HepG2 (cell line): ENCODE data around the gene CCL5. TPM values are rescaled to one million over a fixed set of nuclear protein-coding genes. Genes with fewer than 3 reads are reported as not detected.

Source experiments
- ATAC-seq: fragments of 200-7000 bp; cut with Tn5 transposase; 3 replicates; pipeline ENCODE4 v1.9.1; 2020; ENCODE audit warnings: mild to moderate bottlenecking, moderate library complexity
- BruUV-seq: library from RNA; stranded (reverse); fragments of 400-500 nt; replicated peaks from 2 replicates; lab custom pipeline; 2021; lab: Mats Ljungman, UMichigan
- CTCF ChIA-PET: fragments of 300-600 bp; formaldehyde crosslinking; extraction: SDS; loops from one replicate; lab custom pipeline; 2021; ENCODE audit warnings: low total read pairs, inconsistent platforms, low intra/inter-chr PET ratio; lab: Yijun Ruan, JAX
- POLR2A ChIA-PET: fragments of 350-600 bp; sonication (Branson Sonifier 250); formaldehyde crosslinking; loops from one replicate; lab custom pipeline; 2020; ENCODE audit warnings: antibody characterized with exemption, inconsistent platforms; lab: Yijun Ruan, JAX
- DNase-seq: peaks from one replicate; pipeline ENCODE4 v3.0.0-alpha.2; 2015; ENCODE audit warnings: low spot score
- FAIRE-seq: peaks from 3 replicates; lab custom pipeline; 2011; peaks lifted over from hg19 to GRCh38; lab: Jason Lieb, UNC
- H2AFZ ChIP-seq: one replicate; pipeline ENCODE4 v1.6.1; 2011; ENCODE audit warnings: low read length, inconsistent platforms
- H3K27ac ChIP-seq: fragments of 300-600 bp; 3 replicates; pipeline ENCODE4 v1.8.0; 2011; ENCODE audit warnings: mixed run types, mild to moderate bottlenecking, mixed read lengths, low read length, inconsistent platforms; ENCODE audit not compliant: insufficient read depth; ENCODE audit errors: extremely low read length
- H3K27me3 ChIP-seq, 2 experiments: fragments of 200-600 bp in 1 of 2; 2 replicates in 1 of 2; 3 replicates in 1 of 2; pipeline versions ENCODE4 v1.6.0 to v1.8.0; 2011; ENCODE audit warnings: low read length in 2 of 2, mild to moderate bottlenecking in 2 of 2, moderate library complexity in 2 of 2, inconsistent platforms in 1 of 2; ENCODE audit not compliant: insufficient read depth in 2 of 2, control insufficient read depth in 1 of 2
- H3K36me3 ChIP-seq, 2 experiments: fragments of 200-600 bp in 1 of 2; replicated peaks in 1 of 2; 2 replicates in 1 of 2; 3 replicates in 1 of 2; pipeline versions ENCODE4 v1.5.1 to v1.8.0; 2011; ENCODE audit warnings: low read length in 2 of 2, inconsistent platforms in 1 of 2; ENCODE audit not compliant: insufficient read depth in 2 of 2, control insufficient read depth in 1 of 2
- H3K4me1 ChIP-seq: 2 replicates; pipeline ENCODE4 v1.5.1; 2012; ENCODE audit warnings: low read length, inconsistent platforms; ENCODE audit not compliant: insufficient read depth
- H3K4me2 ChIP-seq: 2 replicates; pipeline ENCODE4 v1.6.0; 2011; ENCODE audit warnings: low read depth, low read length, inconsistent platforms
- H3K4me3 ChIP-seq, 3 experiments: fragments of 200-600 bp in 1 of 3; sonication (generic), shearing (Covaris generic) in 1 of 3; replicated peaks in 1 of 3; 2 replicates each; pipeline ENCODE4 v1.5.1; 2011 to 2016; ENCODE audit warnings: low read length in 3 of 3, inconsistent platforms in 2 of 3, low read depth in 2 of 3, mild to moderate bottlenecking in 2 of 3, control low read depth in 1 of 3, mixed read lengths in 1 of 3; ENCODE audit not compliant: insufficient read depth in 1 of 3
- H3K79me2 ChIP-seq: one replicate; pipeline ENCODE4 v1.6.1; 2011; ENCODE audit warnings: low read length, inconsistent platforms; ENCODE audit not compliant: insufficient read depth
- H3K9ac ChIP-seq: 2 replicates; pipeline ENCODE4 v1.6.0; 2011; ENCODE audit warnings: mild to moderate bottlenecking, low read depth, low read length, inconsistent platforms; ENCODE audit not compliant: insufficient read depth
- H3K9me3 ChIP-seq: 2 replicates; pipeline ENCODE4 v1.5.1; 2012; ENCODE audit warnings: mild to moderate bottlenecking, low read length
- H4K20me1 ChIP-seq: 2 replicates; pipeline ENCODE4 v1.6.0; 2011; ENCODE audit warnings: inconsistent platforms, mild to moderate bottlenecking, low read length, moderate library complexity; ENCODE audit not compliant: insufficient read depth
- CREB1 ChIP-seq, 2 experiments: fragments of 450-650 bp in 1 of 2; IDR thresholded peaks; 2 replicates each; pipeline ENCODE4 v1.6.1; 2016 to 2017; ENCODE audit warnings: control low read depth in 1 of 2, mild to moderate bottlenecking in 1 of 2, missing compliant biosample characterization in 1 of 2, missing genetic modification characterization in 1 of 2
- FIP1L1 ChIP-seq: fragments of 200-400 bp; formaldehyde crosslinking; IDR thresholded peaks from 2 replicates; pipeline ENCODE4 v1.6.1; 2018; ENCODE audit warnings: low read depth, mild to moderate bottlenecking, low read length, moderate library complexity, borderline replicate concordance; ENCODE audit not compliant: insufficient read depth
- JUNB ChIP-seq: sonication (generic); formaldehyde crosslinking; IDR thresholded peaks from 2 replicates; pipeline ENCODE4 v1.8.0; 2022; ENCODE audit warnings: missing genetic modification reagents, mild to moderate bottlenecking, borderline replicate concordance
- MYPOP ChIP-seq: sonication (generic); formaldehyde crosslinking; IDR thresholded peaks from 2 replicates; pipeline ENCODE4 v1.8.1; 2023; ENCODE audit warnings: mild to moderate bottlenecking, moderate library complexity, missing genetic modification reagents
- ZBTB4 ChIP-seq: sonication (generic); formaldehyde crosslinking; IDR thresholded peaks from 2 replicates; pipeline ENCODE4 v1.4.0; 2020; ENCODE audit warnings: missing genetic modification reagents, mild to moderate bottlenecking, borderline replicate concordance
- ZNF10 ChIP-seq: sonication (generic); formaldehyde crosslinking; IDR thresholded peaks from 2 replicates; pipeline ENCODE4 v1.4.0; 2020; ENCODE audit warnings: mild to moderate bottlenecking, low read depth, missing genetic modification reagents, borderline replicate concordance
- ZNF326 ChIP-seq: sonication (generic); formaldehyde crosslinking; IDR thresholded peaks from 2 replicates; pipeline ENCODE4 v1.4.0; 2020; ENCODE audit warnings: missing genetic modification reagents, borderline replicate concordance
- ZNF331 ChIP-seq: sonication (generic); formaldehyde crosslinking; IDR thresholded peaks from 2 replicates; pipeline ENCODE4 v1.4.0; 2020; ENCODE audit warnings: missing genetic modification reagents
- WGBS: methylation state at CpG from one replicate; pipeline ENCODE4 v1.1.6; 2017; ENCODE audit warnings: low lambda C conversion rate; 5-methylcytosine and 5-hydroxymethylcytosine counted together
- in situ Hi-C: cut with HindIII; loops from 2 replicates; pipeline ENCODE4 v1.10.0; 2017; ENCODE audit warnings: low pct_unique_long_range_greater_than_20kb; ENCODE audit not compliant: extremely low pct_ligation_motif_present
- intact Hi-C: fragments of 100-400 bp; cut with micrococcal nuclease; formaldehyde crosslinking; loops from one replicate; pipeline ENCODE4 v1.10.0; 2022; ENCODE audit not compliant: unreplicated experiment
- polyA plus RNA-seq, 8 experiments: library from polyadenylated mRNA; depleted of rRNA in 3 of 8; stranded (reverse) in 7 of 8; unstranded in 1 of 8; fragments of >200 nt; fragmentation: Illumina TruSeq in 4 of 8; extraction: Trizol in 4 of 8; gene quantifications; 2 replicates each; pipeline versions ENCODE4 v1.2.1 to v1.2.3, GENCODE V29; 2011 to 2016; ENCODE audit warnings: low read depth in 4 of 8, missing spikeins in 1 of 8, mixed read lengths in 1 of 8; ENCODE audit not compliant: insufficient read depth in 1 of 8
- total RNA-seq, 5 experiments: library from RNA; depleted of rRNA; stranded (reverse); fragments of >200 nt; fragmentation: Illumina TruSeq; extraction: Trizol; gene quantifications; 2 replicates each; pipeline ENCODE4 v1.2.3, GENCODE V29; 2016; ENCODE audit warnings: low read depth in 1 of 5
- TF ChIP-seq, protein P1 (sequence below): sonication (generic); formaldehyde crosslinking; IDR thresholded peaks from 2 replicates; pipeline ENCODE4 v1.9.0; 2022; ENCODE audit warnings: low read depth, missing genetic modification reagents
- TF ChIP-seq, protein P2 (sequence below): sonication (generic); formaldehyde crosslinking; IDR thresholded peaks from 2 replicates; pipeline ENCODE4 v1.4.0; 2020; ENCODE audit warnings: missing genetic modification reagents
- TF ChIP-seq, protein P3 (sequence below): sonication (generic); formaldehyde crosslinking; IDR thresholded peaks from 2 replicates; pipeline ENCODE4 v1.4.0; 2020; ENCODE audit warnings: mild to moderate bottlenecking, missing genetic modification reagents

The CCL5 gene
- total and polyA plus RNA-seq, 2 of the 13 experiments (the other 11 are each of a cell fraction or from before 2014, with no cell fraction given): 0.13 to 0.29 TPM

GRCh38 chr17:35825206-35825605, 55.0 kb downstream of the CCL5 start:
- FAIRE-seq (no peak), ATAC-seq (no peak), DNase-seq (no peak)
- H3K9me3 ChIP-seq: no peaks in the 10 kb centered on the region
- in situ Hi-C loops: no loop called here
- H3K79me2 ChIP-seq: peaks cover 3% of the 10 kb centered on the region
- ChIA-PET POLR2A (no interaction called here), CTCF (no interaction called here)
- no peaks in the 10 kb centered on the region for H4K20me1 ChIP-seq
- intact Hi-C loops: no loop called here
- no peak overlapping the region for H3K4me3 ChIP-seq
- no peak overlapping the region for H2AFZ ChIP-seq
- no peak overlapping the region for H3K27ac ChIP-seq
- BruUV-seq: no TSS peak
- H3K27me3 ChIP-seq: no peaks in the 10 kb centered on the region
- WGBS: 100% methylated on average over 1 of the region's 1 CpG
- no peak overlapping the region for H3K9ac ChIP-seq
- H3K4me2 ChIP-seq: no peak overlapping the region
- H3K4me1 ChIP-seq: no peaks in the 10 kb centered on the region
- H3K36me3 ChIP-seq: peaks cover 11 to 61% of the 10 kb centered on the region in 2 experiments
- TF ChIP-seq JUNB (CRISPR knock-in tag) (no peak), ZBTB4 (no peak), ZNF331 (CRISPR knock-in tag) (no peak), ZNF326 (CRISPR knock-in tag) (no peak), CREB1 (IDR thresholded peaks at IDR 0.05) (no peak), CREB1 (CRISPR knock-in tag; IDR thresholded peaks at IDR 0.05) (no peak), FIP1L1 (no peak), ZNF10 (CRISPR knock-in tag) (no peak), MYPOP (CRISPR knock-in tag) (no peak)
- TF ChIP-seq, protein P1, sequence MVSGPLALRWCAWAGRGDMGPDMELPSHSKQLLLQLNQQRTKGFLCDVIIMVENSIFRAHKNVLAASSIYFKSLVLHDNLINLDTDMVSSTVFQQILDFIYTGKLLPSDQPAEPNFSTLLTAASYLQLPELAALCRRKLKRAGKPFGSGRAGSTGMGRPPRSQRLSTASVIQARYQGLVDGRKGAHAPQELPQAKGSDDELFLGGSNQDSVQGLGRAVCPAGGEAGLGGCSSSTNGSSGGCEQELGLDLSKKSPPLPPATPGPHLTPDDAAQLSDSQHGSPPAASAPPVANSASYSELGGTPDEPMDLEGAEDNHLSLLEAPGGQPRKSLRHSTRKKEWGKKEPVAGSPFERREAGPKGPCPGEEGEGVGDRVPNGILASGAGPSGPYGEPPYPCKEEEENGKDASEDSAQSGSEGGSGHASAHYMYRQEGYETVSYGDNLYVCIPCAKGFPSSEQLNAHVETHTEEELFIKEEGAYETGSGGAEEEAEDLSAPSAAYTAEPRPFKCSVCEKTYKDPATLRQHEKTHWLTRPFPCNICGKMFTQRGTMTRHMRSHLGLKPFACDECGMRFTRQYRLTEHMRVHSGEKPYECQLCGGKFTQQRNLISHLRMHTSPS (CRISPR knock-in tag): no peak
- TF ChIP-seq, protein P2, sequence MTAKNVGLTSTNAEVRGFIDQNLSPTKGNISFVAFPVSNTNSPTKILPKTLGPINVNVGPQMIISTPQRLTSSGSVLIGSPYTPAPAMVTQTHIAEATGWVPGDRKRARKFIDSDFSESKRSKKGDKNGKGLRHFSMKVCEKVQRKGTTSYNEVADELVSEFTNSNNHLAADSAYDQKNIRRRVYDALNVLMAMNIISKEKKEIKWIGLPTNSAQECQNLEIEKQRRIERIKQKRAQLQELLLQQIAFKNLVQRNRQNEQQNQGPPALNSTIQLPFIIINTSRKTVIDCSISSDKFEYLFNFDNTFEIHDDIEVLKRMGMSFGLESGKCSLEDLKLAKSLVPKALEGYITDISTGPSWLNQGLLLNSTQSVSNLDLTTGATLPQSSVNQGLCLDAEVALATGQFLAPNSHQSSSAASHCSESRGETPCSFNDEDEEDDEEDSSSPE (CRISPR knock-in tag): no peak
- TF ChIP-seq, protein P3, sequence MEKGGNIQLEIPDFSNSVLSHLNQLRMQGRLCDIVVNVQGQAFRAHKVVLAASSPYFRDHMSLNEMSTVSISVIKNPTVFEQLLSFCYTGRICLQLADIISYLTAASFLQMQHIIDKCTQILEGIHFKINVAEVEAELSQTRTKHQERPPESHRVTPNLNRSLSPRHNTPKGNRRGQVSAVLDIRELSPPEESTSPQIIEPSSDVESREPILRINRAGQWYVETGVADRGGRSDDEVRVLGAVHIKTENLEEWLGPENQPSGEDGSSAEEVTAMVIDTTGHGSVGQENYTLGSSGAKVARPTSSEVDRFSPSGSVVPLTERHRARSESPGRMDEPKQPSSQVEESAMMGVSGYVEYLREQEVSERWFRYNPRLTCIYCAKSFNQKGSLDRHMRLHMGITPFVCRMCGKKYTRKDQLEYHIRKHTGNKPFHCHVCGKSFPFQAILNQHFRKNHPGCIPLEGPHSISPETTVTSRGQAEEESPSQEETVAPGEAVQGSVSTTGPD: no peak
